GM13977 (cell line): ENCODE results near the gene WDR7.

Experiments used
- DNase-seq: peaks from one replicate; pipeline ENCODE4 v3.0.0; 2012; ENCODE audit warnings: low spot score
- CTCF ChIP-seq: IDR thresholded peaks from 2 replicates; pipeline ENCODE4 v1.5.1; 2012; ENCODE audit warnings: mild to moderate bottlenecking, control low read depth; ENCODE audit not compliant: insufficient read depth; ENCODE audit errors: extremely low read depth, missing control alignments
- in situ Hi-C: fragments of 300-500 bp; cut with MboI; formaldehyde crosslinking; loops from one replicate; pipeline ENCODE4 v1.12.0; 2022; ENCODE audit warnings: low sequenced_read_pairs, low pct_unique_long_range_greater_than_20kb, mixed read lengths, inconsistent platforms; ENCODE audit not compliant: unreplicated experiment

The WDR7 gene

GRCh38 chr18:56650944-56651770 is at the start of gene WDR7:
WDR7 (plus strand) TSS chr18:56651359; CDS start chr18:56672516, 21,157 bp downstream.
- TF ChIP-seq CTCF, result no peak
- DNase-seq, result peak; percentile 76
- in situ Hi-C loops, result no loop called here

- no peak for DNase-seq
- no peak for TF ChIP-seq CTCF
- in situ Hi-C loops, result no loop called here
Observed at GRCh38 chr18:56606618-56607017, 44.5 kb upstream of the WDR7 start.

- in situ Hi-C loops, result no loop called here
- no peak for DNase-seq
- TF ChIP-seq CTCF, result no peak
Observed at GRCh38 chr18:56615738-56616520, 35.2 kb upstream of the WDR7 start.

GRCh38 chr18:56627991-56628390 is 23.2 kb upstream of the WDR7 start:
- no peak for DNase-seq

GRCh38 chr18:56632070-56633022 is 18.8 kb upstream of the WDR7 start:
- TF ChIP-seq CTCF, result no peak
- no peak for DNase-seq
- in situ Hi-C loops, result no loop called here

More at GRCh38 chr18:56627991-56628390, 23.2 kb upstream of the WDR7 start:
- in situ Hi-C loops, result no loop called here
- TF ChIP-seq CTCF, result no peak

GRCh38 chr18:56635007-56635406 is 16.2 kb upstream of the WDR7 start:
- no peak for TF ChIP-seq CTCF
- DNase-seq, result no peak
- in situ Hi-C loops, result no loop called here
